ENCODE data around the gene CDH10. TPM values are rescaled to one million over a fixed set of nuclear protein-coding genes. Genes with fewer than 3 reads are reported as not detected.

CDH10 gene
- total and polyA plus RNA-seq, 2 experiments from 2014 or later: not detected

DNA sequence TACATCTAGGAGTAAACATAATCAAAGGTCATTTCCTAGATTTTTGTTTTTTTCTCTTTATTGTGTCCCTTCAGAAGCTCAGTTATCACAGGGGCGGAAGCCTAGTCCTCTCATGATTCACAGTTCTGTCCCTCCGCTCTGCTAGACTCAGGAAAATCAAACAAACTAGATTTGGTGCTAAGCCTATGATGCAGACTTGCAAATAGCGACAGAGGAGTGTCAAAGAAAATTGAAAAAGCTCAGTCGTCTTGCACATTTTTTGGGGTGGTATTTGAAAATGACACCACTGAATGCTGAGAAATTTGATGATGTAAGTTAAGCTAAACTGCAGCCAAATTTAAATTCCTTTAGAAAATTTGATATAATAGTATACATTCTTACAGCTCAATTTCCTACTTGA lies 59.0 kb downstream of the CDH10 start (continued):
- TF ChIP-seq, protein P1, sequence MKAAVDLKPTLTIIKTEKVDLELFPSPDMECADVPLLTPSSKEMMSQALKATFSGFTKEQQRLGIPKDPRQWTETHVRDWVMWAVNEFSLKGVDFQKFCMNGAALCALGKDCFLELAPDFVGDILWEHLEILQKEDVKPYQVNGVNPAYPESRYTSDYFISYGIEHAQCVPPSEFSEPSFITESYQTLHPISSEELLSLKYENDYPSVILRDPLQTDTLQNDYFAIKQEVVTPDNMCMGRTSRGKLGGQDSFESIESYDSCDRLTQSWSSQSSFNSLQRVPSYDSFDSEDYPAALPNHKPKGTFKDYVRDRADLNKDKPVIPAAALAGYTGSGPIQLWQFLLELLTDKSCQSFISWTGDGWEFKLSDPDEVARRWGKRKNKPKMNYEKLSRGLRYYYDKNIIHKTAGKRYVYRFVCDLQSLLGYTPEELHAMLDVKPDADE (IDR thresholded peaks at IDR 0.05): no peak
- no peak for TF ChIP-seq CREB1 (CRISPR knock-in tag; IDR thresholded peaks at IDR 0.05; ENCODE audit: low read depth)
- TF ChIP-seq JUNB (IDR thresholded peaks at IDR 0.05; ENCODE audit: unreplicated experiment): no peak
- TF ChIP-seq, protein P2, sequence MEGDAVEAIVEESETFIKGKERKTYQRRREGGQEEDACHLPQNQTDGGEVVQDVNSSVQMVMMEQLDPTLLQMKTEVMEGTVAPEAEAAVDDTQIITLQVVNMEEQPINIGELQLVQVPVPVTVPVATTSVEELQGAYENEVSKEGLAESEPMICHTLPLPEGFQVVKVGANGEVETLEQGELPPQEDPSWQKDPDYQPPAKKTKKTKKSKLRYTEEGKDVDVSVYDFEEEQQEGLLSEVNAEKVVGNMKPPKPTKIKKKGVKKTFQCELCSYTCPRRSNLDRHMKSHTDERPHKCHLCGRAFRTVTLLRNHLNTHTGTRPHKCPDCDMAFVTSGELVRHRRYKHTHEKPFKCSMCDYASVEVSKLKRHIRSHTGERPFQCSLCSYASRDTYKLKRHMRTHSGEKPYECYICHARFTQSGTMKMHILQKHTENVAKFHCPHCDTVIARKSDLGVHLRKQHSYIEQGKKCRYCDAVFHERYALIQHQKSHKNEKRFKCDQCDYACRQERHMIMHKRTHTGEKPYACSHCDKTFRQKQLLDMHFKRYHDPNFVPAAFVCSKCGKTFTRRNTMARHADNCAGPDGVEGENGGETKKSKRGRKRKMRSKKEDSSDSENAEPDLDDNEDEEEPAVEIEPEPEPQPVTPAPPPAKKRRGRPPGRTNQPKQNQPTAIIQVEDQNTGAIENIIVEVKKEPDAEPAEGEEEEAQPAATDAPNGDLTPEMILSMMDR (conservative IDR thresholded peaks at IDR 0.05; ENCODE audit: low read depth in 2 of 2): no peak
- TF ChIP-seq NANOG (IDR thresholded peaks at IDR 0.05; ENCODE audit: borderline replicate concordance): no peak
- no peak for TF ChIP-seq ZNF114 (CRISPR knock-in tag; IDR thresholded peaks at IDR 0.05)

DNA sequence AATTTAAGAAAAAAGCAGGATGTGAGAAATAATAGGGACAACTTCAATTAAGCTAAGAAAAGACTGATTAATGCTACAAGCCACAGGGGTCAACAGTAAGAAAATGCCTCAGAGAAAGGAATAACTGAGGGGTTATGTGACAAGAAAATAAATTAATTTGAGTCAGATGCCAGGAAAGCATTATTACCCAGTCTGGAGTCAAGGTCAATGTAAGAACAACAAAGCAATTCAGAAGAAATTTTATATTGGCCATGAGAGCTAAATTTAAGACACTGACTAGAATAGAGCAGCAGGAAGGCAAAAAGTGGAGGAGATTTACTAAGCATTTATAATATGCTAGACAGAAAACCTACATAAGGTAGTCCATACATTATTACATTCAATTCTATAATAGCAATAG lies 73.5 kb downstream of the CDH10 start:
- Mint-ChIP-seq H3K36me3 (ENCODE audit: low read depth) (no peaks in the 10 kb centered on the region), H3K4me3 (no peak overlapping the region), H3K9me3 (no peaks in the 10 kb centered on the region), H3K27ac (no peak overlapping the region), H3K4me1 (peaks cover 3% of the 10 kb centered on the region; the same call in 1 of the 3 replicates), H3K27me3 (ENCODE audit: insufficient read depth, low read depth, poor library complexity) (no peaks in the 10 kb centered on the region)
- Histone ChIP-seq H3K36me3 (ENCODE audit: insufficient read depth) (no peaks in the 10 kb centered on the region), H3K27me3 (ENCODE audit: insufficient read depth) (no peaks in the 10 kb centered on the region), H2AFZ (no peak overlapping the region), H3K9me2 (ENCODE audit: insufficient read depth) (0 out of 2 replicates have a peak, but pooled peaks cover 4% of the 10 kb centered on the region), H3K4me1 (ENCODE audit: insufficient read depth) (no peaks in the 10 kb centered on the region), H3K4me2 (no peak overlapping the region), H4K20me1 (replicated peaks; ENCODE audit: insufficient read depth) (no peaks in the 10 kb centered on the region), H3K79me2 (replicated peaks; ENCODE audit: insufficient read depth) (no peaks in the 10 kb centered on the region), H3F3A (replicated peaks; ENCODE audit: low read depth) (no peaks in the 10 kb centered on the region), H3K4me3 (no peak overlapping the region), H3K27ac (ENCODE audit: low read depth) (no peak overlapping the region)
- DNase-seq (ENCODE audit: low spot score) (no peak), ATAC-seq (no peak)
- no peak for TF ChIP-seq EZH2phosphoT487 (IDR thresholded peaks at IDR 0.05; ENCODE audit: unreplicated experiment)
- no peak for TF ChIP-seq POLR2AphosphoS5 (IDR thresholded peaks at IDR 0.05; ENCODE audit: low read depth)
- TF ChIP-seq, protein P3, sequence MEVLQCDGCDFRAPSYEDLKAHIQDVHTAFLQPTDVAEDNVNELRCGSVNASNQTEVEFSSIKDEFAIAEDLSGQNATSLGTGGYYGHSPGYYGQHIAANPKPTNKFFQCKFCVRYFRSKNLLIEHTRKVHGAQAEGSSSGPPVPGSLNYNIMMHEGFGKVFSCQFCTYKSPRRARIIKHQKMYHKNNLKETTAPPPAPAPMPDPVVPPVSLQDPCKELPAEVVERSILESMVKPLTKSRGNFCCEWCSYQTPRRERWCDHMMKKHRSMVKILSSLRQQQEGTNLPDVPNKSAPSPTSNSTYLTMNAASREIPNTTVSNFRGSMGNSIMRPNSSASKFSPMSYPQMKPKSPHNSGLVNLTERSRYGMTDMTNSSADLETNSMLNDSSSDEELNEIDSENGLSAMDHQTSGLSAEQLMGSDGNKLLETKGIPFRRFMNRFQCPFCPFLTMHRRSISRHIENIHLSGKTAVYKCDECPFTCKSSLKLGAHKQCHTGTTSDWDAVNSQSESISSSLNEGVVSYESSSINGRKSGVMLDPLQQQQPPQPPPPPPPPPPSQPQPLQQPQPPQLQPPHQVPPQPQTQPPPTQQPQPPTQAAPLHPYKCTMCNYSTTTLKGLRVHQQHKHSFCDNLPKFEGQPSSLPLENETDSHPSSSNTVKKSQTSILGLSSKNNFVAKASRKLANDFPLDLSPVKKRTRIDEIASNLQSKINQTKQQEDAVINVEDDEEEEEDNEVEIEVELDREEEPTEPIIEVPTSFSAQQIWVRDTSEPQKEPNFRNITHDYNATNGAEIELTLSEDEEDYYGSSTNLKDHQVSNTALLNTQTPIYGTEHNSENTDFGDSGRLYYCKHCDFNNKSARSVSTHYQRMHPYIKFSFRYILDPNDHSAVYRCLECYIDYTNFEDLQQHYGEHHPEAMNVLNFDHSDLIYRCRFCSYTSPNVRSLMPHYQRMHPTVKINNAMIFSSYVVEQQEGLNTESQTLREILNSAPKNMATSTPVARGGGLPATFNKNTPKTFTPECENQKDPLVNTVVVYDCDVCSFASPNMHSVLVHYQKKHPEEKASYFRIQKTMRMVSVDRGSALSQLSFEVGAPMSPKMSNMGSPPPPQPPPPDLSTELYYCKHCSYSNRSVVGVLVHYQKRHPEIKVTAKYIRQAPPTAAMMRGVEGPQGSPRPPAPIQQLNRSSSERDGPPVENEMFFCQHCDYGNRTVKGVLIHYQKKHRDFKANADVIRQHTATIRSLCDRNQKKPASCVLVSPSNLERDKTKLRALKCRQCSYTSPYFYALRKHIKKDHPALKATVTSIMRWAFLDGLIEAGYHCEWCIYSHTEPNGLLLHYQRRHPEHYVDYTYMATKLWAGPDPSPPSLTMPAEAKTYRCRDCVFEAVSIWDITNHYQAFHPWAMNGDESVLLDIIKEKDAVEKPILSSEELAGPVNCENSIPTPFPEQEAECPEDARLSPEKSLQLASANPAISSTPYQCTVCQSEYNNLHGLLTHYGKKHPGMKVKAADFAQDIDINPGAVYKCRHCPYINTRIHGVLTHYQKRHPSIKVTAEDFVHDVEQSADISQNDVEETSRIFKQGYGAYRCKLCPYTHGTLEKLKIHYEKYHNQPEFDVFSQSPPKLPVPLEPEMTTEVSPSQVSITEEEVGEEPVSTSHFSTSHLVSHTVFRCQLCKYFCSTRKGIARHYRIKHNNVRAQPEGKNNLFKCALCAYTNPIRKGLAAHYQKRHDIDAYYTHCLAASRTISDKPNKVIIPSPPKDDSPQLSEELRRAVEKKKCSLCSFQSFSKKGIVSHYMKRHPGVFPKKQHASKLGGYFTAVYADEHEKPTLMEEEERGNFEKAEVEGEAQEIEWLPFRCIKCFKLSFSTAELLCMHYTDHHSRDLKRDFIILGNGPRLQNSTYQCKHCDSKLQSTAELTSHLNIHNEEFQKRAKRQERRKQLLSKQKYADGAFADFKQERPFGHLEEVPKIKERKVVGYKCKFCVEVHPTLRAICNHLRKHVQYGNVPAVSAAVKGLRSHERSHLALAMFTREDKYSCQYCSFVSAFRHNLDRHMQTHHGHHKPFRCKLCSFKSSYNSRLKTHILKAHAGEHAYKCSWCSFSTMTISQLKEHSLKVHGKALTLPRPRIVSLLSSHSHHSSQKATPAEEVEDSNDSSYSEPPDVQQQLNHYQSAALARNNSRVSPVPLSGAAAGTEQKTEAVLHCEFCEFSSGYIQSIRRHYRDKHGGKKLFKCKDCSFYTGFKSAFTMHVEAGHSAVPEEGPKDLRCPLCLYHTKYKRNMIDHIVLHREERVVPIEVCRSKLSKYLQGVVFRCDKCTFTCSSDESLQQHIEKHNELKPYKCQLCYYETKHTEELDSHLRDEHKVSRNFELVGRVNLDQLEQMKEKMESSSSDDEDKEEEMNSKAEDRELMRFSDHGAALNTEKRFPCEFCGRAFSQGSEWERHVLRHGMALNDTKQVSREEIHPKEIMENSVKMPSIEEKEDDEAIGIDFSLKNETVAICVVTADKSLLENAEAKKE (CRISPR knock-in tag; IDR thresholded peaks at IDR 0.05): no peak
- TF ChIP-seq, protein P4, sequence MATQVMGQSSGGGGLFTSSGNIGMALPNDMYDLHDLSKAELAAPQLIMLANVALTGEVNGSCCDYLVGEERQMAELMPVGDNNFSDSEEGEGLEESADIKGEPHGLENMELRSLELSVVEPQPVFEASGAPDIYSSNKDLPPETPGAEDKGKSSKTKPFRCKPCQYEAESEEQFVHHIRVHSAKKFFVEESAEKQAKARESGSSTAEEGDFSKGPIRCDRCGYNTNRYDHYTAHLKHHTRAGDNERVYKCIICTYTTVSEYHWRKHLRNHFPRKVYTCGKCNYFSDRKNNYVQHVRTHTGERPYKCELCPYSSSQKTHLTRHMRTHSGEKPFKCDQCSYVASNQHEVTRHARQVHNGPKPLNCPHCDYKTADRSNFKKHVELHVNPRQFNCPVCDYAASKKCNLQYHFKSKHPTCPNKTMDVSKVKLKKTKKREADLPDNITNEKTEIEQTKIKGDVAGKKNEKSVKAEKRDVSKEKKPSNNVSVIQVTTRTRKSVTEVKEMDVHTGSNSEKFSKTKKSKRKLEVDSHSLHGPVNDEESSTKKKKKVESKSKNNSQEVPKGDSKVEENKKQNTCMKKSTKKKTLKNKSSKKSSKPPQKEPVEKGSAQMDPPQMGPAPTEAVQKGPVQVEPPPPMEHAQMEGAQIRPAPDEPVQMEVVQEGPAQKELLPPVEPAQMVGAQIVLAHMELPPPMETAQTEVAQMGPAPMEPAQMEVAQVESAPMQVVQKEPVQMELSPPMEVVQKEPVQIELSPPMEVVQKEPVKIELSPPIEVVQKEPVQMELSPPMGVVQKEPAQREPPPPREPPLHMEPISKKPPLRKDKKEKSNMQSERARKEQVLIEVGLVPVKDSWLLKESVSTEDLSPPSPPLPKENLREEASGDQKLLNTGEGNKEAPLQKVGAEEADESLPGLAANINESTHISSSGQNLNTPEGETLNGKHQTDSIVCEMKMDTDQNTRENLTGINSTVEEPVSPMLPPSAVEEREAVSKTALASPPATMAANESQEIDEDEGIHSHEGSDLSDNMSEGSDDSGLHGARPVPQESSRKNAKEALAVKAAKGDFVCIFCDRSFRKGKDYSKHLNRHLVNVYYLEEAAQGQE (IDR thresholded peaks at IDR 0.05; ENCODE audit: unreplicated experiment): no peak
- TF ChIP-seq JUNB (IDR thresholded peaks at IDR 0.05; ENCODE audit: unreplicated experiment): no peak
- TF ChIP-seq, protein P2 (conservative IDR thresholded peaks at IDR 0.05; ENCODE audit: low read depth in 2 of 2): no peak
